K562 (cell line): ENCODE results near the gene EMD. TPM values are rescaled to one million over a fixed set of nuclear protein-coding genes. Genes with fewer than 3 reads are reported as not detected.

Experiments
- ATAC-seq: fragments of 200-7000 bp; cut with Tn5 transposase; 3 replicates; pipeline ENCODE4 v1.9.1; 2020; ENCODE audit warnings: moderate library complexity
- BruUV-seq: library from RNA; stranded (reverse); fragments of 400-500 nt; replicated peaks from 2 replicates; lab custom pipeline; 2021; lab: Mats Ljungman, UMichigan
- CTCF ChIA-PET: fragments of 300-600 bp; formaldehyde crosslinking; extraction: SDS; loops from one replicate; lab custom pipeline; 2021; ENCODE audit warnings: low intra/inter-chr PET ratio; lab: Yijun Ruan, JAX
- POLR2A ChIA-PET: fragments of 300-600, 350-650 bp; sonication (Branson Sonifier 250); formaldehyde crosslinking; extraction: SDS; loops from one replicate; lab custom pipeline; 2021; ENCODE audit warnings: antibody characterized with exemption, inconsistent platforms; lab: Yijun Ruan, JAX
- DNase-seq, 4 experiments: peaks; one replicate each; pipeline versions ENCODE4 v3.0.0 to v3.0.0-alpha.2; 2011 to 2018; ENCODE audit warnings: low spot score in 3 of 4, mixed read lengths in 3 of 4; ENCODE audit errors: extremely low read depth in 1 of 4
- FAIRE-seq: peaks from 2 replicates; lab custom pipeline; 2011; peaks lifted over from hg19 to GRCh38; lab: Jason Lieb, UNC
- H2AFZ ChIP-seq: 2 replicates; pipeline ENCODE4 v1.6.0; 2011; ENCODE audit warnings: low read depth, low read length, control low read depth, inconsistent platforms
- H3K27ac ChIP-seq: fragments of 200-600 bp; 3 replicates; pipeline ENCODE4 v1.8.0; 2011; ENCODE audit warnings: low read depth, mild to moderate bottlenecking, control low read depth, inconsistent platforms, low read length, moderate library complexity, mixed read lengths; ENCODE audit errors: extremely low read depth
- H3K27me3 ChIP-seq, 2 experiments: fragments of 300-600 bp in 1 of 2; 2 replicates in 1 of 2; 3 replicates in 1 of 2; pipeline versions ENCODE4 v1.6.0 to v1.8.0; 2011; ENCODE audit warnings: inconsistent platforms in 2 of 2, low read length in 2 of 2, mild to moderate bottlenecking in 1 of 2, mixed read lengths in 1 of 2, moderate library complexity in 1 of 2; ENCODE audit not compliant: control insufficient read depth in 2 of 2, insufficient read depth in 2 of 2
- H3K36me3 ChIP-seq: fragments of 300-600 bp; 3 replicates; pipeline ENCODE4 v1.8.0; 2011; ENCODE audit warnings: mild to moderate bottlenecking, low read length, inconsistent platforms; ENCODE audit not compliant: control insufficient read depth, insufficient read depth
- H3K4me1 ChIP-seq, 2 experiments: fragments of 200-600 bp in 1 of 2; replicated peaks in 1 of 2; 2 replicates in 1 of 2; 3 replicates in 1 of 2; pipeline versions ENCODE4 v1.5.1 to v1.8.0; 2011; ENCODE audit warnings: inconsistent platforms in 2 of 2, low read length in 2 of 2, mild to moderate bottlenecking in 1 of 2, mixed read lengths in 1 of 2, moderate library complexity in 1 of 2; ENCODE audit not compliant: control insufficient read depth in 2 of 2, insufficient read depth in 2 of 2
- H3K4me2 ChIP-seq: 2 replicates; pipeline ENCODE4 v1.6.1; 2011; ENCODE audit warnings: low read length, control low read depth, inconsistent platforms, mixed read lengths; ENCODE audit not compliant: insufficient read depth
- H3K4me3 ChIP-seq: fragments of 200-600 bp; sonication (generic), shearing (Covaris generic); 2 replicates; pipeline ENCODE4 v1.5.1; 2016; ENCODE audit warnings: control low read depth, inconsistent platforms
- H3K79me2 ChIP-seq: fragments of 200-600 bp; 3 replicates; pipeline ENCODE4 v1.8.0; 2011; ENCODE audit warnings: low read length, inconsistent platforms; ENCODE audit not compliant: control insufficient read depth, insufficient read depth
- H3K9ac ChIP-seq, 2 experiments: 2 replicates each; pipeline versions ENCODE4 v1.6.0 to v1.6.1; 2011; ENCODE audit warnings: low read depth in 2 of 2, low read length in 2 of 2, control low read depth in 1 of 2, inconsistent platforms in 1 of 2, mild to moderate bottlenecking in 1 of 2, mixed read lengths in 1 of 2; ENCODE audit not compliant: insufficient read depth in 1 of 2
- H3K9me1 ChIP-seq: one replicate; pipeline ENCODE4 v1.6.0; 2011; ENCODE audit warnings: inconsistent platforms, mild to moderate bottlenecking, low read length, moderate library complexity; ENCODE audit not compliant: control insufficient read depth, insufficient read depth
- H3K9me3 ChIP-seq: replicated peaks from 2 replicates; pipeline ENCODE4 v1.5.1; 2011; ENCODE audit warnings: low read depth, low read length, inconsistent platforms; ENCODE audit not compliant: control insufficient read depth, insufficient read depth
- H4K20me1 ChIP-seq: replicated peaks from 2 replicates; pipeline ENCODE4 v1.6.1; 2011; ENCODE audit warnings: low read length, inconsistent platforms, mixed read lengths; ENCODE audit not compliant: control insufficient read depth, insufficient read depth
- FOXJ3 ChIP-seq: sonication (generic); formaldehyde crosslinking; IDR thresholded peaks from 2 replicates; pipeline ENCODE4 v1.4.0; 2020; ENCODE audit warnings: mild to moderate bottlenecking, missing genetic modification reagents
- HNRNPL ChIP-seq: fragments of 200-400 bp; formaldehyde crosslinking; IDR thresholded peaks from 2 replicates; pipeline ENCODE4 v1.6.1; 2017; ENCODE audit warnings: low read depth, mild to moderate bottlenecking, low read length
- MECOM ChIP-seq: fragments of 250-450 bp; sonication (Bioruptor Pico); IDR thresholded peaks from 2 replicates; pipeline ENCODE4 v1.8.0; 2022; ENCODE audit warnings: inconsistent platforms
- RFX1 ChIP-seq: fragments of 450-650 bp; IDR thresholded peaks from 2 replicates; pipeline ENCODE4 v1.6.1; 2016; ENCODE audit warnings: mild to moderate bottlenecking, moderate library complexity
- UBTF ChIP-seq, 2 experiments: IDR thresholded peaks; 2 replicates each; pipeline ENCODE4 v1.6.1; 2012; ENCODE audit warnings: improper control_type of control experiment in 2 of 2, low read depth in 2 of 2, low read length in 2 of 2, borderline replicate concordance in 1 of 2
- ZBTB40 ChIP-seq, 2 experiments: fragments of 450-650 bp in 1 of 2; sonication (generic) in 1 of 2; formaldehyde crosslinking in 1 of 2; IDR thresholded peaks; 2 replicates each; pipeline versions ENCODE4 v1.7.1 to v1.9.0; 2016 to 2022; ENCODE audit warnings: inconsistent platforms in 1 of 2, mild to moderate bottlenecking in 1 of 2, missing genetic modification reagents in 1 of 2
- ZNF253 ChIP-seq: fragments of 250-450 bp; sonication (Bioruptor Pico); conservative IDR thresholded peaks from 2 replicates; pipeline ENCODE4 v1.6.1; 2021; ENCODE audit warnings: mild to moderate bottlenecking
- ZNF583 ChIP-seq: fragments of 250-450 bp; sonication (Bioruptor Pico); IDR thresholded peaks from 2 replicates; pipeline ENCODE4 v1.4.0; 2020
- WGBS: fragments of 100-300 bp; shearing (Covaris generic); methylation state at CpG from one replicate; pipeline ENCODE4 v1.1.6; 2016; ENCODE audit warnings: low coverage, mixed read lengths; ENCODE audit not compliant: insufficient coverage; ENCODE audit errors: missing lambda C conversion rate; 5-methylcytosine and 5-hydroxymethylcytosine counted together
- in situ Hi-C: fragments of 300-500 bp; cut with MboI; formaldehyde crosslinking; loops from 4 replicates; pipeline ENCODE4 v1.15.0; 2018; ENCODE audit warnings: inconsistent platforms, mixed read lengths
- intact Hi-C: fragments of 100-400 bp; cut with micrococcal nuclease; formaldehyde crosslinking; loops from 2 replicates; pipeline ENCODE4 v1.14.2; 2022
- polyA plus RNA-seq, 8 experiments: library from polyadenylated mRNA; depleted of rRNA in 4 of 8; stranded (reverse) in 5 of 8; unstranded in 3 of 8; fragments of >200 nt; fragmentation: Nextera tagmentation in 2 of 8; fragmentation: Illumina TruSeq in 1 of 8; extraction: Ambion mirVana in 2 of 8; extraction: Trizol in 1 of 8; gene quantifications; 2 replicates each; pipeline versions ENCODE4 v1.2.1 to v1.2.3, GENCODE V29; 2011 to 2014; ENCODE audit warnings: inconsistent platforms in 1 of 8, missing spikeins in 1 of 8
- total RNA-seq, 7 experiments: library from RNA; depleted of rRNA in 6 of 7; stranded (reverse); fragments of >200 nt in 6 of 7; fragmentation: Illumina TruSeq in 2 of 7; extraction: Trizol in 2 of 7; gene quantifications; 2 replicates each; pipeline versions ENCODE4 v1.2.1 to v1.2.3, GENCODE V29; 2011 to 2021; ENCODE audit warnings: low replicate concordance in 1 of 7
- TF ChIP-seq, protein P1 (sequence below): fragments of 450-650 bp; formaldehyde crosslinking; IDR thresholded peaks from 2 replicates; pipeline ENCODE4 v1.4.0; 2020; ENCODE audit warnings: mild to moderate bottlenecking

EMD gene
- total and polyA plus RNA-seq, 9 of the 15 experiments (the other 6 are each of a cell fraction or from before 2014, with no cell fraction given), result 2.3 to 206 (median 61.9) TPM

GRCh38 chrX:154376774-154377173 lies 2.3 kb upstream of the EMD start:
- no peak for DNase-seq
- POLR2A ChIA-PET, result interaction anchor here (1.5 kb wide), 1 partner anchor 14 kb away, joined by 3 read pairs; no protein-coding TSS in a partner anchor
- Histone ChIP-seq H4K20me1 (no peaks in the 10 kb centered on the region), H3K36me3 (peaks cover 18% of the 10 kb centered on the region; the same call in 2 of the 3 replicates), H3K27ac (no peak overlapping the region), H3K9me1 (no peaks in the 10 kb centered on the region), H2AFZ (no peak overlapping the region), H3K9me3 (no peaks in the 10 kb centered on the region), H3K79me2 (peaks cover 26% of the 10 kb centered on the region), H3K9ac (no peak overlapping the region; a peak in 1 of 4 replicates), H3K4me2 (no peak overlapping the region), H3K4me3 (no peak overlapping the region), H3K4me1 (peaks cover 23 to 66% of the 10 kb centered on the region in 2 experiments), H3K27me3 (no peaks in the 10 kb centered on the region)
- in situ Hi-C loops (loop anchor here (10.0 kb wide), 1 partner anchor 158 kb away; no protein-coding TSS in a partner anchor), intact Hi-C loops (loop anchor here (10.0 kb wide), 1 partner anchor 118 kb away; the partner anchor contains the start of gene SLC10A3)
- WGBS, result 80% methylated on average over 1 of the region's 3 CpGs
- ATAC-seq, result no peak
- no TSS peak for BruUV-seq
- CTCF ChIA-PET, result no interaction called here
- no peak for FAIRE-seq
- TF ChIP-seq ZBTB40 (IDR thresholded peaks at IDR 0.05), result no peak
- TF ChIP-seq ZBTB40 (CRISPR knock-in tag; IDR thresholded peaks at IDR 0.05), result no peak
- TF ChIP-seq, protein P1, sequence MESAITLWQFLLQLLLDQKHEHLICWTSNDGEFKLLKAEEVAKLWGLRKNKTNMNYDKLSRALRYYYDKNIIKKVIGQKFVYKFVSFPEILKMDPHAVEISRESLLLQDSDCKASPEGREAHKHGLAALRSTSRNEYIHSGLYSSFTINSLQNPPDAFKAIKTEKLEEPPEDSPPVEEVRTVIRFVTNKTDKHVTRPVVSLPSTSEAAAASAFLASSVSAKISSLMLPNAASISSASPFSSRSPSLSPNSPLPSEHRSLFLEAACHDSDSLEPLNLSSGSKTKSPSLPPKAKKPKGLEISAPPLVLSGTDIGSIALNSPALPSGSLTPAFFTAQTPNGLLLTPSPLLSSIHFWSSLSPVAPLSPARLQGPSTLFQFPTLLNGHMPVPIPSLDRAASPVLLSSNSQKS (CRISPR knock-in tag), result no peak
- no peak for TF ChIP-seq ZNF253 (CRISPR knock-in tag)
- TF ChIP-seq HNRNPL, result no peak
- TF ChIP-seq ZNF583, result no peak
- TF ChIP-seq MECOM (CRISPR knock-in tag), result no peak
- no peak for TF ChIP-seq RFX1
- no peak for TF ChIP-seq UBTF (IDR thresholded peaks at IDR 0.05; ENCODE audit: borderline replicate concordance in 1 of 2, low read depth in 2 of 2, low read length in 2 of 2)
- no peak for TF ChIP-seq FOXJ3 (CRISPR knock-in tag)
